Stimulated activated CD4-positive, alpha-beta T cell treated with anti-CD3 and anti-CD28 coated beads, Interleukin-12 subunit alpha, Interleukin-12 subunit beta, amount 100 ng/mL, for 48 hours (primary cell): ENCODE measurements around the gene SLC49A4.

Source experiments
- DNase-seq, 3 donors: peaks; one replicate each; pipeline ENCODE4 v3.0.0-alpha.2; 2020; ENCODE audit warnings: low read depth in 2 of 3, low spot score in 1 of 3

Gene SLC49A4

GRCh38 chr3:122898298-122898697 is 103.4 kb downstream of the SLC49A4 start:
- DNase-seq, result no peak

GRCh38 chr3:122902326-122902725 is 107.5 kb downstream of the SLC49A4 start:
- no peak for DNase-seq

GRCh38 chr3:122903171-122903570 is 108.3 kb downstream of the SLC49A4 start:
- no peak for DNase-seq

GRCh38 chr3:122907471-122907870 is 112.6 kb downstream of the SLC49A4 start:
- DNase-seq, result no peak

- DNase-seq, result no peak
Observed at GRCh38 chr3:122908251-122908650, 113.4 kb downstream of the SLC49A4 start.

GRCh38 chr3:122911901-122912300 is 117.0 kb downstream of the SLC49A4 start:
- no peak for DNase-seq

GRCh38 chr3:122912772-122913538 is 118.1 kb downstream of the SLC49A4 start:
- DNase-seq, result no peak

GRCh38 chr3:122913539-122914100 is 118.8 kb downstream of the SLC49A4 start:
- DNase-seq, result no peak

- no peak for DNase-seq
Observed at GRCh38 chr3:122915300-122916055, 120.6 kb downstream of the SLC49A4 start.

GRCh38 chr3:122916084-122916483 is 121.2 kb downstream of the SLC49A4 start:
- no peak for DNase-seq

- DNase-seq, result no peak
Observed at GRCh38 chr3:122916580-122916979, 121.7 kb downstream of the SLC49A4 start.

- DNase-seq, result no peak
Observed at GRCh38 chr3:122917412-122917811, 122.5 kb downstream of the SLC49A4 start.

GRCh38 chr3:122918576-122919290 is 123.9 kb downstream of the SLC49A4 start:
- no peak for DNase-seq

GRCh38 chr3:122919291-122919610 is 124.4 kb downstream of the SLC49A4 start:
- DNase-seq, result no peak

GRCh38 chr3:122920986-122921385 is 126.1 kb downstream of the SLC49A4 start:
- DNase-seq, result no peak

- DNase-seq, result peak; percentile 14 to 19 (median 14)
Observed at GRCh38 chr3:122921791-122922651, 127.2 kb downstream of the SLC49A4 start.

- DNase-seq, result no peak
Observed at GRCh38 chr3:122923611-122924010, 128.7 kb downstream of the SLC49A4 start.

GRCh38 chr3:122924056-122924455 is 129.2 kb downstream of the SLC49A4 start:
- DNase-seq, result no peak

GRCh38 chr3:122925756-122926155 is 130.9 kb downstream of the SLC49A4 start:
- DNase-seq, result no peak

GRCh38 chr3:122926322-122926721 is 131.5 kb downstream of the SLC49A4 start:
- DNase-seq, result no peak

GRCh38 chr3:122926811-122927210 is 131.9 kb downstream of the SLC49A4 start:
- no peak for DNase-seq
